ENCODE data around the gene NRAP. TPM values are rescaled to one million over a fixed set of nuclear protein-coding genes. Genes with fewer than 3 reads are reported as not detected.

NRAP gene
- total RNA-seq, 6 donors from 2014 or later = 0.11 TPM; not detected in 5

- Histone ChIP-seq H3K27ac (no peak overlapping the region), H3K4me3 (no peak overlapping the region), H3K9me3 (no peaks in the 10 kb centered on the region), H3K4me1 (no peaks in the 10 kb centered on the region), H3K27me3 (no peaks in the 10 kb centered on the region), H3K36me3 (no peaks in the 10 kb centered on the region)
- no peak for TF ChIP-seq EP300 (IDR thresholded peaks at IDR 0.05)
- no peak for TF ChIP-seq POLR2A (IDR thresholded peaks at IDR 0.05)
- TF ChIP-seq CTCF (IDR thresholded peaks at IDR 0.05) = no peak
- no peak for TF ChIP-seq POLR2AphosphoS5 (IDR thresholded peaks at IDR 0.05)
- DNase-seq (no peak), ATAC-seq (ENCODE audit: low FRiP score in 2 of 2) (no peak)
- WGBS, 2 donors = 93 to 100% methylated on average over 2 of the region's 2 CpGs
Measured at GRCh38 chr10:113547426-113547825, 116.4 kb downstream of the NRAP start.

GRCh38 chr10:113544392-113544791 is 119.4 kb downstream of the NRAP start:
- H3K4me3 ChIP-seq = no peak overlapping the region
- H3K9me3 ChIP-seq = no peaks in the 10 kb centered on the region
- H3K36me3 ChIP-seq = no peaks in the 10 kb centered on the region
- 91% methylated on average over 1 of the region's 1 CpG for WGBS, 2 donors
- no peak for ATAC-seq (ENCODE audit: low FRiP score in 2 of 2)
- DNase-seq = no peak
- H3K27ac ChIP-seq = no peak overlapping the region
- no peaks in the 10 kb centered on the region for H3K27me3 ChIP-seq
- no peaks in the 10 kb centered on the region for H3K4me1 ChIP-seq
- no peak for TF ChIP-seq POLR2A (IDR thresholded peaks at IDR 0.05)
- TF ChIP-seq POLR2AphosphoS5 (IDR thresholded peaks at IDR 0.05) = no peak
- TF ChIP-seq CTCF (IDR thresholded peaks at IDR 0.05) = no peak
- no peak for TF ChIP-seq EP300 (IDR thresholded peaks at IDR 0.05)

GRCh38 chr10:113543107-113543955 is 120.5 kb downstream of the NRAP start:
- Histone ChIP-seq H3K36me3 (no peaks in the 10 kb centered on the region), H3K27me3 (no peaks in the 10 kb centered on the region), H3K4me1 (no peaks in the 10 kb centered on the region), H3K27ac (no peak overlapping the region), H3K9me3 (no peaks in the 10 kb centered on the region), H3K4me3 (no peak overlapping the region)
- ATAC-seq (ENCODE audit: low FRiP score in 2 of 2) = no peak
- 76 to 78% methylated on average over 5 of the region's 5 CpGs for WGBS, 2 donors
- no peak for DNase-seq
- TF ChIP-seq CTCF (IDR thresholded peaks at IDR 0.05) (no peak), POLR2AphosphoS5 (IDR thresholded peaks at IDR 0.05) (no peak), EP300 (IDR thresholded peaks at IDR 0.05) (no peak), POLR2A (IDR thresholded peaks at IDR 0.05) (no peak)

- 63 to 78% methylated on average over 1 of the region's 1 CpG for WGBS, 2 donors
- H3K27ac ChIP-seq = no peak overlapping the region
- DNase-seq = no peak
- ATAC-seq (ENCODE audit: low FRiP score in 2 of 2) = no peak
- no peak overlapping the region for H3K4me3 ChIP-seq
- TF ChIP-seq POLR2A (IDR thresholded peaks at IDR 0.05) = no peak
- no peak for TF ChIP-seq POLR2AphosphoS5 (IDR thresholded peaks at IDR 0.05)
- H3K27me3 ChIP-seq = no peaks in the 10 kb centered on the region
- H3K36me3 ChIP-seq = no peaks in the 10 kb centered on the region
- no peaks in the 10 kb centered on the region for H3K9me3 ChIP-seq
- no peaks in the 10 kb centered on the region for H3K4me1 ChIP-seq
Measured at GRCh38 chr10:113541549-113541927, 122.3 kb downstream of the NRAP start.

GRCh38 chr10:113540845-113541548 is 122.8 kb downstream of the NRAP start:
- Histone ChIP-seq H3K9me3 (no peaks in the 10 kb centered on the region), H3K36me3 (no peaks in the 10 kb centered on the region), H3K27me3 (no peaks in the 10 kb centered on the region), H3K4me3 (no peak overlapping the region), H3K27ac (no peak overlapping the region), H3K4me1 (no peaks in the 10 kb centered on the region)
- TF ChIP-seq POLR2A (IDR thresholded peaks at IDR 0.05) (no peak), CTCF (IDR thresholded peaks at IDR 0.05) (no peak), EP300 (IDR thresholded peaks at IDR 0.05) (no peak), POLR2AphosphoS5 (IDR thresholded peaks at IDR 0.05) (no peak)
- 67 to 87% methylated on average over 7 of the region's 7 CpGs for WGBS, 2 donors
- ATAC-seq (ENCODE audit: low FRiP score in 2 of 2) (no peak), DNase-seq (no peak)
